GM21723 (cell line): ENCODE data around the gene CACNA1S.

ENCODE experiments used
- ATAC-seq: cut with Tn5 transposase; IDR thresholded peaks from one replicate; pipeline ENCODE4 v1.9.1; 2021; ENCODE audit warnings: mild to moderate bottlenecking, moderate library complexity; ENCODE audit not compliant: unreplicated experiment

Gene CACNA1S

DNA sequence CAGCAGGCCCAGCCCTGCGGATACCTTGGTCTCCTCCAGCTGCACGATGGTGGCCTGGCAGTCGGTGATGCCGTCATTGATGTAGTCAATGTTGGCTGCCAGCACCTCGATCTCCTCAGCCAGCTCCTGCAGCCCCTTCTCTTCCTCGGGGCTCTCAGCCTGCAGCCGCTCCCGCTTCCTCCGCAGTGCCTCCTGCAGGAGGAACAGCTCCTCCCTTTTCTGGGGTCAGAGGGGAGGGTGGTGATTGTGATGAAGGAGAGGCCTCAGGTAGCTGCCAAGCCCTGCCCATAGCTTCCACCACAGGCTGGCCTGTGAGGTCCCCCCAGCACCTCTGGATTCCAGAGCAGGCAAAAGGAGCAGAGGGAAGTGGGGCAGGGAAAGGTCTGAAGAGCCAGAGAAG is 122.1 kb downstream of the CACNA1S start:
- no peak for ATAC-seq
